OCI-LY7 (cell line): ENCODE results near the gene RAB17. TPM values are rescaled to one million over a fixed set of nuclear protein-coding genes. Genes with fewer than 3 reads are reported as not detected.

ENCODE experiments used
- BruUV-seq: library from RNA; stranded (reverse); fragments of 400-500 nt; replicated peaks from 2 replicates; lab custom pipeline; 2021; lab: Mats Ljungman, UMichigan
- CTCF ChIA-PET: fragments of 300-600 bp; sonication (Branson Sonifier 250); formaldehyde crosslinking; loops from one replicate; lab custom pipeline; 2022; ENCODE audit warnings: antibody characterized with exemption; ENCODE audit not compliant: unreplicated experiment; lab: Charles Lee
- POLR2A ChIA-PET: fragments of 300-600 bp; sonication (Branson Sonifier 250); formaldehyde crosslinking; loops from one replicate; lab custom pipeline; 2022; ENCODE audit warnings: antibody characterized with exemption; lab: Charles Lee
- DNase-seq: peaks from one replicate; pipeline ENCODE4 v3.0.0-alpha.2; 2015; ENCODE audit warnings: low spot score
- H2AFZ ChIP-seq: fragments of 200-600 bp; sonication (generic), shearing (Covaris generic); 2 replicates; pipeline ENCODE4 v1.6.1; 2014; ENCODE audit warnings: mild to moderate bottlenecking, antibody characterized with exemption, low read length, moderate library complexity
- H3K27ac ChIP-seq: fragments of 200-600 bp; sonication (generic); 2 replicates; pipeline ENCODE4 v1.5.1; 2014; ENCODE audit warnings: mixed run types, low read depth, mild to moderate bottlenecking, moderate library complexity, low read length, inconsistent platforms; ENCODE audit not compliant: poor library complexity, severe bottlenecking
- H3K36me3 ChIP-seq: fragments of 200-600 bp; sonication (generic); 2 replicates; pipeline ENCODE4 v1.6.1; 2014; ENCODE audit warnings: mild to moderate bottlenecking, antibody characterized with exemption, low read length, moderate library complexity, mixed read lengths; ENCODE audit not compliant: insufficient read depth
- H3K4me1 ChIP-seq: fragments of 200-600 bp; sonication (generic); 2 replicates; pipeline ENCODE4 v1.5.1; 2014; ENCODE audit warnings: mild to moderate bottlenecking, low read length; ENCODE audit not compliant: insufficient read depth, poor library complexity, severe bottlenecking
- H3K4me2 ChIP-seq: fragments of 200-600 bp; sonication (generic); 2 replicates; pipeline ENCODE4 v1.6.1; 2014; ENCODE audit warnings: mild to moderate bottlenecking, low read length
- H3K4me3 ChIP-seq: fragments of 200-600 bp; sonication (generic); 2 replicates; pipeline ENCODE4 v1.5.1; 2014; ENCODE audit warnings: mild to moderate bottlenecking, low read depth, low read length; ENCODE audit not compliant: poor library complexity, severe bottlenecking
- H3K79me2 ChIP-seq: fragments of 200-600 bp; sonication (generic); 2 replicates; pipeline ENCODE4 v1.6.1; 2016; ENCODE audit warnings: low read depth, mild to moderate bottlenecking, low read length, moderate library complexity, mixed read lengths; ENCODE audit not compliant: insufficient read depth
- H3K9me2 ChIP-seq: fragments of 200-600 bp; sonication (generic); 2 replicates; pipeline ENCODE4 v1.6.1; 2016; ENCODE audit warnings: mild to moderate bottlenecking, low read length, mixed read lengths; ENCODE audit not compliant: insufficient read depth
- H3K9me3 ChIP-seq: fragments of 200-600 bp; sonication (generic); 2 replicates; pipeline ENCODE4 v1.6.1; 2014; ENCODE audit warnings: mild to moderate bottlenecking, mixed run types, low read length, mixed read lengths
- H4K20me1 ChIP-seq: fragments of 200-600 bp; sonication (generic); 2 replicates; pipeline ENCODE4 v1.6.1; 2014; ENCODE audit warnings: mild to moderate bottlenecking, antibody characterized with exemption, low read length, moderate library complexity, mixed read lengths; ENCODE audit not compliant: insufficient read depth
- CTCF ChIP-seq: fragments of 200-600 bp; sonication (generic); conservative IDR thresholded peaks from 2 replicates; pipeline ENCODE4 v1.5.1; 2014; ENCODE audit warnings: mild to moderate bottlenecking, antibody characterized with exemption, low read length, moderate library complexity, mixed read lengths
- EZH2phosphoT487 ChIP-seq: fragments of 200-600 bp; sonication (generic); IDR thresholded peaks from 2 replicates; pipeline ENCODE4 v1.6.1; 2018; ENCODE audit warnings: low read depth, borderline replicate concordance, mild to moderate bottlenecking, mixed run types, antibody characterized with exemption, low read length, moderate library complexity, mixed read lengths
- intact Hi-C: fragments of 100-400 bp; cut with micrococcal nuclease; formaldehyde crosslinking; loops from one replicate; pipeline ENCODE4 v1.10.0; 2022; ENCODE audit not compliant: unreplicated experiment
- total RNA-seq, 2 experiments: library from RNA; depleted of rRNA in 1 of 2; stranded (reverse); fragments of >200 nt in 1 of 2; shearing (Covaris generic) in 1 of 2; gene quantifications; 2 replicates each; pipeline ENCODE4 v1.2.3, GENCODE V29; 2014 to 2022

RAB17 gene
- total RNA-seq, 2 experiments from 2014 or later = not detected

GRCh38 chr2:237527766-237528165 is 62.8 kb downstream of the RAB17 start:
- H2AFZ ChIP-seq = no peak overlapping the region
- no peaks in the 10 kb centered on the region for H4K20me1 ChIP-seq
- intact Hi-C loops = no loop called here
- no peaks in the 10 kb centered on the region for H3K9me3 ChIP-seq
- no peaks in the 10 kb centered on the region for H3K9me2 ChIP-seq
- no peak overlapping the region for H3K27ac ChIP-seq
- H3K4me2 ChIP-seq = no peak overlapping the region
- no TSS peak for BruUV-seq
- peaks cover 22% of the 10 kb centered on the region for H3K4me1 ChIP-seq
- H3K4me3 ChIP-seq = no peak overlapping the region
- H3K36me3 ChIP-seq = no peaks in the 10 kb centered on the region
- ChIA-PET POLR2A (no interaction called here), CTCF (no interaction called here)
- no peak for TF ChIP-seq CTCF
- no peak for TF ChIP-seq EZH2phosphoT487
- DNase-seq = no peak
- no peaks in the 10 kb centered on the region for H3K79me2 ChIP-seq

GRCh38 chr2:237527233-237527632 is 63.3 kb downstream of the RAB17 start:
- no peaks in the 10 kb centered on the region for H3K36me3 ChIP-seq
- no peaks in the 10 kb centered on the region for H3K9me2 ChIP-seq
- H3K4me2 ChIP-seq = no peak overlapping the region
- ChIA-PET POLR2A (no interaction called here), CTCF (no interaction called here)
- no peaks in the 10 kb centered on the region for H4K20me1 ChIP-seq
- no peak overlapping the region for H2AFZ ChIP-seq
- no TSS peak for BruUV-seq
- H3K79me2 ChIP-seq = no peaks in the 10 kb centered on the region
- no peaks in the 10 kb centered on the region for H3K9me3 ChIP-seq
- no peak for TF ChIP-seq CTCF
- TF ChIP-seq EZH2phosphoT487 = no peak
- H3K4me3 ChIP-seq = no peak overlapping the region
- intact Hi-C loops = no loop called here
- DNase-seq = no peak
- peaks cover 22% of the 10 kb centered on the region for H3K4me1 ChIP-seq
- no peak overlapping the region for H3K27ac ChIP-seq

- Histone ChIP-seq H3K9me2 (no peaks in the 10 kb centered on the region), H3K9me3 (no peaks in the 10 kb centered on the region), H3K4me2 (no peak overlapping the region), H4K20me1 (no peaks in the 10 kb centered on the region), H3K79me2 (no peaks in the 10 kb centered on the region), H3K4me3 (no peak overlapping the region), H3K27ac (no peak overlapping the region), H3K36me3 (no peaks in the 10 kb centered on the region), H2AFZ (no peak overlapping the region), H3K4me1 (peaks cover 21% of the 10 kb centered on the region)
- TF ChIP-seq CTCF (no peak), EZH2phosphoT487 (no peak)
- ChIA-PET CTCF (no interaction called here), POLR2A (no interaction called here)
- intact Hi-C loops = no loop called here
- DNase-seq = no peak
- no TSS peak for BruUV-seq
Measured at GRCh38 chr2:237525559-237526157, 64.9 kb downstream of the RAB17 start.
